HG02970 (cell line): ENCODE results near the gene PITPNC1.
"Not testable (repeated sequence)": the region's sequence is repeated elsewhere in the genome, so short reads cannot be mapped to it uniquely, and the experiment has no call there.

Experiments used
- ATAC-seq: cut with Tn5 transposase; IDR thresholded peaks from one replicate; pipeline ENCODE4 v1.9.1; 2021; ENCODE audit warnings: mild to moderate bottlenecking, moderate library complexity, moderate number of reproducible peaks; ENCODE audit not compliant: unreplicated experiment, low FRiP score

Gene PITPNC1

DNA sequence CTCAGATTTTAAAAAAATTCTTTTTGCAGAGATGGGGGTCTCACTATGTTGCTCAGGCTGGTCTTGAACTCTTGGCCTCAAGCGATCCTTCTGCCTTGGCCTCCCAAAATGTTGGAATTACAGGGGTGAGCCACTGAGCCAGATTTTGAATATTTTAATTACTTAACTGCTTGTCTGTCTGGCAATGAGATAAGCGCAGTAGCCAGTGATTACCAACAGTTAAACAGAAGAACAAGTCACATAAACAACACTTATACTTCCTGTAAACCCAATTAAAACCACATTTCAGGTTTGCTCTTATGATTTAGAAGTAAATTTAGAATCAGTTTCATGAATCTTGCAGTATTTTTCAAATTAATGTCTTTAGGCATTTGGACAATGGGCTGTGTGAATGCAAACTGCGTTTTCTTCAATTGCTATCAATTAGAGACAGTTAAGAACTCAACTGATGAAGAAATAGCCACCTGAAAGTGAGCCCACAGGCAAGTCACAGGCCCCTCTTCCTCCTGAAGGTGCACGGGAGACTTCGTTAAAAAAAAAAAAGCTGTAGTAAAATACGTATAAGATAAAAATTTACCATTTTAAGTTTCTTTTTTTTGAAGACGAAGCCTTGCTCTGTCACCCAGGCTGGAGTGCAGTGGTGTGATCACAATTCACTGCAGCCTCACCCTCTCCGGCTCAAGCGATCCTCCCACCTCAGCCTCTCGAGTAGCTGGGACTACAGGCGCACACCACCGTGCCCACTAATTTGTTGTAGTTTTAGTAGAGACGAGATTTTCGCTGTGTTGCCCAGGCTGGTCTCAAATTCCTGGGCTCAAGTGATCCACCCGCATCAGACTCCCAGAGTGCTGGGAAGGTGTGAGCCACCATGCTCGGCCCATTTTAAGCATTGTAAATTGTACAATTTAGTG is 73.0 kb downstream of the PITPNC1 start:
- ATAC-seq, result no peak

DNA sequence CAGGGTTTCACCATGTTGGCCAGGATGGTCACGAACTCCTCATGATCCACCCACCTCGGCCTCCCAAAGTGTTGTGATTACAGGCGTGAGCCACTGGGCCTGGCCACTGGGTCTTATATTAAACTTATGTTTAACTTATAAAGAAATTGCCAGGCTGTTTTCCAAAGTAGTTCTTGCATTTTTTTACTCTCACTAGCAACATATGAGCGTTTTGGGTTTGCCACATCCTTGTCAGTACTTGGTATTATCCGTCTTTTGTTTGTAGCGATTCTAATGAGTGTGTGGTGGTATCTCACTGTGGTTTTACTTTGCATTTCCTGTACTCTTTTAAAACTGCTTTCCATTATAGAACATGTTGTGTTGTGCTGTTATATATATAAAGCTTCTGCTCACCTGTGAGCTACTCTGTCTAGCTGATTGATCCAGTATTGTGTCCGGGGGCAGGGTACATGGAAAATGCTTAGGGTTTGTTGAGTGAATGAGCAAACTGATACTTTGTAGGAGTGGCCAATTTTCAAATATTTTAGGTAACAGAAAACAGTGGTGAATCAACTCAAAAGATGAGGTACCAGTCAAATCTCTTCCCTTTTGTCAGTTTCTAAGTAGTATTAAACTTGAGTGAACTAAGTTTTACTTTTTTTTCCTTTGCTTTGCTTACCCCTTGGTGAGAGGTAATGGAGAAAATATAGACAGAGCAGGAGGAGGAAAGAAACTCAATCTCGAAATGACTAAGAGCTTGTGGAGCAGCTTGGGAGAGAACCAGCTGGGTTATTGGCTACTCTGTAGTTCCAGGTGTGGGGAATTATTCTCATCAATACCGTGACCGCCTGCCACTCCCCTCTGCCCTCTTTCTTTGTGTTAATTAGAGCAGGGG is 75.8 kb downstream of the PITPNC1 start:
- no peak for ATAC-seq

DNA sequence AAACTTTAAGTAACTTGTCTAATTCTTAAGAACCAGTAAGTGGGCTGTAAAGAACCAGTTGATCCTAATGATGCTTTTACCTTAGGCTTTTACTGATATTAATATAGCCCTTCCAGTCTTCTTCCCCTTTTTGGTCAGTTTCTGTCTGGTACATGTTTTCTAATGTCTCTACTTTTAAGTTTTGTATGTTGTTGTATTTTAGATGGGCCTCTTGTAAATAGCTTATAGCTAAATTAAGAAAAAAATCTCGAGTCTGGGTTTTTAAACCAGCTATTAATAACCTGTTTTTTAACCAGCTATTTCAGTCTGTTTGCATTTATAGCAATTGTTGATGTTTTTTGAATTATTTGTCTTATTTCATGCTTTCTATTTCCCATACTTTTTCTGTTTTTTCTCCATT is 79.0 kb downstream of the PITPNC1 start:
- no peak for ATAC-seq

DNA sequence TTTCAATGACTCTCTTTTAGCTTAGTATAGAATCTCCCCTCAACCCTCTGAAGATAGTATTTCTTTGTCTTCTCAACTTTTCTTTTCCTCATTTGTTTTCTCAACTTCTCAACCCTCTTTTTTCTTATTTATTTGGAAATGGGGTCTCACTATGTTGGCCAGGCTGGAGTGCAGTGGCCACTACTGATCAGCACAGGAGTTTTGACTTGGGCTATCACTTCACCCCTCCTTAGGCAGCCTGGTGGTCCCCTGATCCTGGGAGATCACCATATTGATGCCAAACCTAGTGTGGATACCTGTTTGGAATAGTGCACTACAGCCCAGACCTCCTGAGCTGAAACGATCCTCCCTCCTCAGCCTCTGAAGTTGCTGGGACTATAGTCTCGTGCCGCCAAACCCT is 79.8 kb downstream of the PITPNC1 start:
- no peak for ATAC-seq

DNA sequence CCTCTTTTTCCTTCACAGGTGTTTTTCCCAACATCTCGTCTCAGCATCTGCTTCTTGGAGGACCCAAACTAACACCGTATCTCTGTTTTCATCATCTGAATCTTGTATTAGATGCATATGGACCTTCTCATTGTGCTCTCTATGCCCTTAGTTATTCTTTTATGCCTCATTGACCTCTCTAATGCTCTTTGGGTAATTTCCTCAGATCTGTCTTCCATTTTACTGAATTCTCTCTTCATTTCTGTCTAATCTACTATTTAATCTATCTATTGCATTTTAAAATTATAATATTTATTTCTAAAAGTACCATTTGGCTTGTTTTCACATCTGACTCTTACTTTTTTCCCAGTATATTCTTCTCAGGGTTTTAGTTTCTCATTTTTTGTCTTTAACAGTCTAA is 81.1 kb downstream of the PITPNC1 start:
- ATAC-seq, result no peak

DNA sequence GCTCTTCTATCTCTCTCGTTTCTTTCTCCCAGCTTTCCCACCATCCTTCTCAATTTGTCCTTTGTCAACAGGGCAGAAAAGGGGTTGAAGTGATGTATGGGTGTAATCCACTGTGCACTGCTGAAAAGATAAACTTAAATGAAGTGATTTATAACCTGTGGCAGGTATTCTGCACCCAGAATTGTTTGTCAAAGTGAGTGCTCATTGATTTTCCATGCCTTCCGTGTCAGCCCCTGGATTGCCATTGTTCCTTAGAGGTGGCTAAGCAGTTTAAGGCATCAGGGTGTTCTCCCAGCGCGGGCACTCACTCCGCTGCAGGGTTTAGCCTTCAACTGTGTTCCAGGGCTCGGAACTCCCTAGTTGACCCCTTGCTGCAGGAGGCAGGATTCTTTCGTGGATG is 82.9 kb downstream of the PITPNC1 start:
- no peak for ATAC-seq

DNA sequence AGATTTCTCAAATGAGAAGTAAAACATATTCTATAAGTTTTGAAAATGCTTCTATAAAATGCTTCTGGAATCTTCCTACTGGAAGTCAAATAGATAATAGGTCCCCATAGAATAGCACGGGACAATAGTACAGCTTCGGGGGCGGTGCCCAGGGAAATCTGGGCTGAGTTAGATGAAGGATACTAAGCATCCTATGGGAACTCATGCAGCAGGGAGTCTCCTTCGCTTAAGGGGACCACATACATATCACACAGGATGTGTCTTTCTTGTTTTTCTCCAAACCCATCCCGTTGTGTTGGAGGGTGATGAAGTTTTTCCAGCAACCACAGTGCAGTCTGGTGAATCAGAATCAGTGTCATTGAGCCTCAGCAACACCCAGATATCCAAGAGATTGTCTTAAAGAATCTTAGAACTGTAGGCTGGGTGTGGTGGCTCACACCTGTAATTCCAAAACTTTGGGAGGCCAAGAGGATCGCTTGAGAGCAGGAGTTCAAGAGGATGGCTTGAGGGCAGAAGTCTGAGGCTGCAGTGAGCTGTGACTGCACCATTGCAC is 84.2 kb downstream of the PITPNC1 start:
- ATAC-seq, result no peak

DNA sequence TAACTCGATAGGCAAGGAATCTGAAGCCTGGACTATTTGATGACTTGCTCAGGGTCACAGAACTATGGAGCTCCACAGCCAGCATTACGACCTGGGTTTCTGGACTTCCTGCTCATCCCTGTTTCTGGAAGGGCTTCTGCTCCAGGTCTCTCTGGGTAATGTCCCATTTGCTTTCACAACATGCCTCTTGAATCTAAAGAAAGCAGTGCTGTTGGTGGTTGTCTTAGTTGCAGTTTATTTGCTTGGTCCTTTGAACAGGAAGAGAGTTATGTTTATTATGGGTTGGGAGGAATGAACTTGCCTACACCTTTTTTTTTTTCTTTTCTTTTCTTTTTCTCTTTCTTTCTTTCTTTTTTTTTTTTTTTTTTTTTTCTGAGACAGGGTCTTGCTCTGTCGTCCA is 84.8 kb downstream of the PITPNC1 start:
- no peak for ATAC-seq

DNA sequence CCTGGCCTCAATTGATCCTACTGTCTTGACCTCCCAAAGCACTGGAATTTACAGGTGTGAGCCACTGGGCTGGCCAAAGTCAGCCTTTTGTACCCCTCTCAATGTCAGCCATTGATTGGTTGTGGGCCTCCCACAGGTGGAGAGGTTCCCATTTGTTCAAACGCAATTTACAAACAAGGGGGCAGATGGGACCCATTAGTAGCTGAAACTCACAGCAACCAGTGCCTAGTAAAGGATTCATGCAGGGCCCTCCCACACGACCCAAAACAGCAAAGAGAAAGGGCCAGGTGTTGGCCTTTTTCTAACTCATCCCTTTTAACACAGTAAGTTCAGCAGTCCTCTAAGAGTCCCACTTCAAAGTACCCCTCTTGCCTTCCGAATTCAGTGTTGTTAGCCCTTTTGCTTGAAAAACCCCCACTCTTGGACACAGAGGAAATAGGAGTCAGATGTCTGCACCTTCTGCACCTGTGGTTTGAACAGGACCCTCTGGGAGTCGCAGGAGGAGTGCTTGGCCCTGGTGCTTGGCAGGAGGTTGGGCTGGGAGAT is 89.2 kb downstream of the PITPNC1 start:
- no peak for ATAC-seq

DNA sequence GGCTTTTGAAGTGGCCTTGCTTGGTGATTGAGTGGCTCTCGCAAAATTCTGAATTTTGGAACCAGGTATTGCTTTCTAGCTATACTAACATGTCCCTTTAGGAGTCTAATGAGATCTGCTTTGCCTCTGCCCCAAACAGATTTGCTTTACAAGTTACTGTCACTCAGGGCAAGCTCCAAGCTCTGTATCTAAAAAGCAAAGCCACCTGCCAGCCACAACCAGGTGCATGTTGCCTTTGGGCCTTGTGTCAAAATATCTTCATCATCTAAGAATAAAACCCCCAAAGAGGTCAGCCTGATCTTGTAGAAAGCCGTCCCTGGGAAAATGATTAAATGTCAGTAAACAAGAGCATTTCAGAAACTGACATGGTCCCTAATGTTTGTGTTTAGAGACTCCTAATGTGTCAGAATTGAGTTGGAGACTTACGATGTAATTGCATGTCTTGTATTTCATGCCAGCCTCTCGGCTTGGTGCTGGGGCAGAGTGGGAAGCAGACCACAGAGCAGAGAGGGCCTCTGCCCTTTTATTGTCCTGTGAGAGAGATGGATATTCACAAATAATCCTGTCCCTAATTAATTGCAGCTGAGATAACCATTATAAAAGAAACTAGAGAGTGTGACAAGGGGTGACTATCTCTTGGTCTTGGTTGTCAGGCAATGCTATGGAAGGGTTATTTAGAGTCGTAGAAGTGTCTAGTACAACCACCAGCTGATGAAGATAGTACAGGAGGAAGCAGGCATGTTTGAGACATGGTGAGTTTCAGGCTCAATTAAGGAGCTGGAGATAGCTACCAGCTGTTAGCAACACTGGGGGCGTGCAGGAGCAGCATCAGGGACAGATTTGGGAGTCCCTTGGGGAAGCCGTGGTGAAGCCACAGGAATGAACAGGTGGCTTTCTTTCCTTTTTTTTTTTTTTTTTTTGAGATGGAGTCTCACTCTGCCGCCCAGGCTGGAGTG is 90.7 kb downstream of the PITPNC1 start:
- no peak for ATAC-seq

DNA sequence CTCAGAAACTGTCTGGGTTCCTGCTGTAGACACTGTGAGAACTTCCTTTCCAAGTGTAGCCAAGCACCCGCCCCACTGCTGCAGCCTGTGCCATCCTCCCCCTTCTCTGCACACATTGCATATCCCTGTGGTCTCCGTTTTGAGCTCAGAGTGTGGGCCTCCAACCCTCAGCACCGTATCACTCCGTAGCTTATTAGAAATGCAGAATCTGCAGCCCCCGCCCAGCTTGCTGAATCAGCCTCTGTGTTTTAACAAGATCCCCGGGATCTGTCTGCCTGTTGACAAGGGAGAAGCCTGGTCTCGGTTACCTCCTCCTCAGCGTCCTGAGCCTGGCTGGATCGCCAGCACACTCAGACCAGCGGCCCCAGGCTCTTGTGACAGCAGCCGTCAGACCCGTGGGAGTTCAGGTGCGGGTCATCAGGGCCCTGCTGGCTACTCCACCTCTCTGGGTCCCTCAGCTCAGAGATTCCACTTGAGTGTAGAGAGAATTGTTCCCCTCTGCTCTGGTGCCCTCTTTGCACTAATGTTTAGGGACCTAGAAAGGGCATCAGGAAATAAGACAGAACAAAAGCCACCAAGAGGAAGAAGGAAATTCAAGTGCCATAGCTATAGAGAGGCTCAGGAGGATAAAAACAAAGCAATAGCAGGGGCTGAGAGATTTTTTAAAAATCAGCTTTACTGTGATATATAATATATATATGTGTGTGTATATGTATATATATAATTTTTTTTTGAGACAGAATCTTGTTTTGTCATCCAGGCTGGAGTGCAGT is 92.3 kb downstream of the PITPNC1 start:
- no peak for ATAC-seq

DNA sequence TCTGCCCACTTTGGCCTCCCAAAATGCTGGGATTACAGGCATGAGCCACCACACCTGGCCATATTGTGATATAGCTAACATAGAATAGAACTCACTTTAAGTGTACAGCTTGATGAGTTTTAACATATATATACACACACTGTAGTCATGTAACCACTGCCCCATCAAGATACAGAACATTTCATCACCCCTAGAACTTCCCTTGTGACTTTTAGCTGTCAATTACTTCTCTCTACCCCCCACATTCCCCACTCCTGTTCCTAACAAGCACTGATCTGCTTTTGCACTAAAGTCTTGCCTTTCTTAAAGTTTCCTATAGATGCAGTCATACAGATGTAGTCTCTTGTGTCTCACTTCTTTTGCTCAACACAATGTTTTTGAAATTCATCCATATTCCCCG is 93.1 kb downstream of the PITPNC1 start:
- ATAC-seq, result no peak

DNA sequence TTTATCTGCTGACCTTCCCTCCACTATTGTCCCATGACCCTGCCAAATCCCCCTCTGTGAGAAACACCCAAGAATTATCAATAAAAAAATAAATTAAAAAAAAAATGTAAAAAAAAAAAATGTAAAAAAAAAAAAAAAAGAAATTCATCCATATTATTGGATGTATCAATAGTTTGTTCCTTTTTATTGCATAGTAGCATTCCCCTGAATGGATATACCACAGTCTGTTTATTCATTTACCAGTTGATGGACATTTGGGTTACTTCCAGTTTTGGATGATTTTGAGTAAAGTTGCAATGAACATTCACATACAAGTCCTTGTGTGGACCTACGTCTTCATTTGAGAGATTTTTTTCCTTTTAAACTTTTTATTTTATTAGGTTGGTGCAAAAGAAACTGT is 94.0 kb downstream of the PITPNC1 start:
- no peak for ATAC-seq

DNA sequence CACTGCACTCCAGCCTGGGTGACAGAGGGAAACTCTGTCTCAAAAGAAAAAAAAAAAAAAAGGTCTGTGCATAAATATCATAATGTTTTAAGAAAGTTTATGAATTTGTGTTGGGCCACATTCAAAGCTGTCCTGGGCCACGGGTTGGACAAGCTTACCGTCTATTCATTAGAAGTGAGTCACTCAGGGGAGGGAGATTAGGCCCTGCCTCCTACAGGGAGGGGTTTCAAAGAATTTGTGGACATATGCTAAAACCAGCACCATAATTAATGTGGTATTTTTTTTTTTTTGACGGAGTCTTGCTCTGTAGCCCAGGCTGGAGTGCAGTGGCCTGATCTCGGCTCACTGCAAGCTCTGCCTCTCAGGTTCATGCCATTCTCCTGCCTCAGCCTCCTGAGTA is 95.5 kb downstream of the PITPNC1 start:
- ATAC-seq, result not testable (repeated sequence)

DNA sequence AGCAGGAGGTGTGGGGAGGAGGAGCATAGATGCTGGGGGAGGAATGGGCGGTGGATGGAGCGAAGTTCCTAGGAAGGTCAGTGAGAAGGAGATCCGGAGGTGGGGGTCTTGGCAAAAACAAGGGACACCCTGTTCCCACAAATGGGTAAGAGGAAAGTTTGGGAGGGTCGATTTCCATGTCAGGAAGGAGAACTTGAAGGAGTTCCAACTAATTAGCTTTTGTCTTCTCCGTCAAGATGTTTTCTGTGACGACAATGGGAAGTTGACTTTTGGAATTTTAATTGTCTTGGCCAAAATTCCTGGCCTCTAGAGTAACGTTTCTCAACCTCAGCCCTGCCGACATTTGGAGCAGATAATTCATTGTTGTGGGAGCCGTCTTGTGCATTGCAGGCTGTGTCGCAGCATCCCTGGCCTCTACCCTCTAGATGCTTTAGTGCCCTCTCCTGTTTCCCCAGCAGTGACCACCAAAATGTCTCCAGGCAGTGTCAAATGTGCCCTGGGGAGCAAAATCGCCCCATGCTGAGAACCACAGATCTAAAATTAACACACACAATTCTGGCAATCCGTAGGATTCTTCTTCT is 97.1 kb downstream of the PITPNC1 start:
- no peak for ATAC-seq

DNA sequence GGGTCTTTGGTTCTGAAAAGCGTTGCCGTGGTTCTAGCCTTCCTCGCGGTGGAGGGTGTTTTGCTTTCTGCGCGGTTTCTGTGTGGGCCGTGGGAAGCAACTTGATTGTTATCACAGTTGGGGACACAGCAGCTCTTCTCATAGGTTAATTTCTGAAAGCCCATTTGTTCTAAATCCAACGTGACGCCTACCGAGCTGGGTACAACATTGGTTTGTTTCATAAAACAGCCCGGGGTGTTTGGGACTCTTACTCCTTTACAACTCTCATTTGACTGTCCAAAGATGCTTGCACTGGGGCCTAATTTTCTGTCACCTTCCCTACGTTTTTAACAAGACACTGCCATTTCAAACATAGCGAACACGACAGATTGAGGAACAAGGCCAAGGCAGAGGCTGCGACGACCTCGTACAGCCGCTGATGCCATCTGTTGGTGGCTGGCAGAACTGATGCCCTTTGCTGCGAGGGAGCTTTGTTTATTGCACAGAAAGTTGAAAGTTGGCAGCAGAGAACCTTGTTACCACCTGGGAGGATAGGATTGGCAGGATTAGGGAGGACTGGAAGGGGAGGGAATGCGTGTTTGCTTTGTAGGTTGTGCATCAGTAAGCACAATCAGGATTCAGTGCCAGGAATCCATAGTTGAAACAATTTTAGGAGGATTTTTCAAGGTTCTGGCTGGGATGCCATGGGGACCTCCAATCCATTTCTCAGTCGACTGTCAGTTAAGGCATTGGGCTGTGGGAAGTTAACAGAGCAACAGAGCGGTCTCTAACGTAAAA is 98.3 kb downstream of the PITPNC1 start:
- peak; percentile 78 for ATAC-seq

DNA sequence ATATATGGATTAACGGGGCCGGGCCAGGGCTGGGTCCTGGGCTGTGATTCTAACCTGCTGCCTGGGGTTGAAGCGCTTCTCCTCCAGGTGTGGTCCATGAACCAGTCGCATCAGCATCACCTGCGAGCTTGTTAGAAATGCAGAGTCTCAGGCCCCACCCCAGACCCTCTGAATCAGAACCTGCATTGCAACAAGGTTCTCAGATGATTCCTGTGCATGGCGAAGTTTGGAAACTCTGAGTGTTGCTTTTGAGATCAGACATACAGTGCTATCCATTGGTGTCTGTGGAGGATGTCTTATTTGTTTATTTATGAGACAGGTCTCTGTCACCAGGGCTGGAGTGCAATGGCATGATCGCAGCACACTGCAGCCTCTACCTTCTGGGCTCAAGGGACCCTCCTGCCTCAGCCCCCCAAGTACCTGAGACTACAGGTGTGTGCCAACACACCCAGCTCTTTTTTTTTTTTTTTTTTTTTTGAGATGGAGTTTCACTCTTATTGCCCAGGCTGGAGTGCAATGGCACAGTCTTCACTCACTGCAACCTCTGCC is 99.8 kb downstream of the PITPNC1 start:
- no peak for ATAC-seq

DNA sequence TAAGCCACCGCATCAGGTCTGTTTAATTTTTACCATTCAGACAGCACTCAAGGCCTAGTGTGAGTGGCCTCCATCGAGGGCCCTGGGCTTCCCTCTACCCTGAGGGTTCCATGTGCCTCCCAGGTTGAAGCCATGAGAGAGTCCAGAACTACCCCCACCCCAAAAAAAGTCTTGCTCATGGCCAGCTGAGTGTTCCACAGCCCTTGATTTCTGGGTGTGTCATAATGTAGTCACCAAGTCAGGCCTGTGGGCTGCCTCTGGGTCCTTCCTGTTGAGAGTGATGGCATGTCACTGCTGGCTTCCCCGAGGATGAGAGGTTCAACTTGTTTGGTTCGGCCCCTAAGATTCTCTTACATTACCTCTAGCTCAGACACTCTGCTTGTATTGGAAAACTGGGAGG is 100.6 kb downstream of the PITPNC1 start:
- ATAC-seq, result no peak
